HG02623 (cell line): ENCODE results near the gene SLC26A6.

Experiments
- ATAC-seq: cut with Tn5 transposase; IDR thresholded peaks from one replicate; pipeline ENCODE4 v1.9.1; 2021; ENCODE audit warnings: moderate library complexity; ENCODE audit not compliant: unreplicated experiment

The SLC26A6 gene

GRCh38 chr3:48633256-48633655, 2.0 kb downstream of the SLC26A6 start:
- no peak for ATAC-seq

- no peak for ATAC-seq
Observed at GRCh38 chr3:48631516-48632448, 3.5 kb downstream of the SLC26A6 start.

GRCh38 chr3:48630833-48631232, 4.4 kb downstream of the SLC26A6 start:
- no peak for ATAC-seq

- no peak for ATAC-seq
Observed at GRCh38 chr3:48630407-48630806, 4.9 kb downstream of the SLC26A6 start.

- no peak for ATAC-seq
Observed at GRCh38 chr3:48629894-48630293, 5.4 kb downstream of the SLC26A6 start.

- ATAC-seq, result no peak
Observed at GRCh38 chr3:48628277-48629017, 6.8 kb downstream of the SLC26A6 start.

- ATAC-seq, result no peak
Observed at GRCh38 chr3:48625600-48625999, 9.7 kb downstream of the SLC26A6 start.

GRCh38 chr3:48624767-48625166, 10.5 kb downstream of the SLC26A6 start:
- ATAC-seq, result no peak

GRCh38 chr3:48623851-48624547, 11.3 kb downstream of the SLC26A6 start:
- no peak for ATAC-seq

GRCh38 chr3:48621461-48621869, 13.8 kb downstream of the SLC26A6 start, which contains the start of gene TMEM89:
TMEM89 (minus strand) TSS chr3:48621769; CDS start chr3:48621756, 13 bp downstream.
- no peak for ATAC-seq

- no peak for ATAC-seq
Observed at GRCh38 chr3:48619541-48620524, 15.4 kb downstream of the SLC26A6 start.

GRCh38 chr3:48617559-48617958, 17.7 kb downstream of the SLC26A6 start:
- no peak for ATAC-seq

- ATAC-seq, result no peak
Observed at GRCh38 chr3:48614044-48614443, 21.2 kb downstream of the SLC26A6 start.

- no peak for ATAC-seq
Observed at GRCh38 chr3:48612309-48612708, 23.0 kb downstream of the SLC26A6 start.

- ATAC-seq, result peak; percentile 97
Observed at GRCh38 chr3:48609088-48610005, 25.9 kb downstream of the SLC26A6 start, which contains the start of gene UQCRC1. UQCRC1 (minus strand) TSS chr3:48609646; CDS start chr3:48609620, 26 bp downstream.

- ATAC-seq, result no peak
Observed at GRCh38 chr3:48607519-48607918, 27.7 kb downstream of the SLC26A6 start.

GRCh38 chr3:48601622-48601994, 33.7 kb downstream of the SLC26A6 start:
- no peak for ATAC-seq

GRCh38 chr3:48600711-48601621, 34.3 kb downstream of the SLC26A6 start:
- ATAC-seq, result no peak
